ENCODE data around the gene IGF2BP2.

Gene IGF2BP2

DNA sequence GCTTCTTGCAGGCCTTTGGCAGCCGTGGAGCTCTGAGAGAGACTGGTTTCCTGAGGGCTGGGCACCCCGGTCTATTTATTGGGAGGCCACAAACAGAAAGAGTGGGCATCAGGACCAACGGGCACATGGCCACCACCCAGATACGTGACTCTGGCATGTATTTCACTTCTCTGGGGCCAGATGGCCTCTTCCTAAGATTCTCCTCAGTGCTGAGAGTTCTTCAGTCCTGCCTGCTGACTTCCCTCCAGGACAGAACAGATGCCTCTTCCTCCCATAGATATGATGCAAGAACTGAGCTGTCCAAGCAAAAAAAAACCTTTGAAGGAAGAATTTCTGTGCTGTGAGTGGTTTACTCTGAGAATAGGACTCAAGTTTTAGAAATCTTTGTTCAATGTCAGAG is 107.7 kb downstream of the IGF2BP2 start:
- H3K4me3 ChIP-seq (ENCODE audit: control insufficient read depth, low read depth, low read length), result no peak overlapping the region
- DNase-seq (ENCODE audit: low read depth), result peak; percentile 68
- no peak for TF ChIP-seq CTCF (IDR thresholded peaks at IDR 0.05; ENCODE audit: control insufficient read depth, insufficient read depth, low read depth, low read length, missing control alignments)

DNA sequence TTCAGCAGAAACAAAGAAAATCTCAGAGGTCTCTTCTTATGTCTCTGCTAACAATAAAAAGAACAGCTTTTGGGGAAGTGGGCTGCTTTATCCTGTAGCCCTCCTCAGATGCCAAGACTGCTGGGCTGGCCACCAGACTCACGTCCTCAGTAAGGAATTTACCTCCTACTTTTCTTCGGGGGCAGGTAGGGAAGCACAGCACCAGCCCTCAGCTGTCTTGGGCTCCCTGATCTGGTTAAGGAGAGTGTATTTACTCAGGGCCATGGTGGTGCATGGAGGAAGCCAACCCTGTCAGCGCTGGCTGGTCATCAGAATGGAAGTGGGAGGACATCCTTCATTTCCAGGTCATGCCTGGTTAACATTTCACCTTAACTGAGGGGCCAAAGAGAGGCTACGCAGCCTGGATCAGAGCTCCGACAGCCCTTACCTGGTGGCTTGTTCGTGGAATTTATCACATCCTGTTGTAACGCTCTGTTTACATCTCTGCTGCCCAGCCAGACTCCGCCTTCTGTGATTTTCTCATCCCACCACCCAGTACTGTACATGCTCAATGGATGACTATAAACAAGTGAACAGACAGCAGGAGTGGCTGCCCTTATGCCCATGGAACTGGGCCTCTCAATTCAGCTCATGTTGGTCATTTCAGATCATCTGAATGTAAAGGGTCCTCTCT is 108.3 kb downstream of the IGF2BP2 start:
- no peak for TF ChIP-seq CTCF (IDR thresholded peaks at IDR 0.05; ENCODE audit: control insufficient read depth, insufficient read depth, low read depth, low read length, missing control alignments)
- no peak for DNase-seq (ENCODE audit: low read depth)
- H3K4me3 ChIP-seq (ENCODE audit: control insufficient read depth, low read depth, low read length), result no peak overlapping the region

DNA sequence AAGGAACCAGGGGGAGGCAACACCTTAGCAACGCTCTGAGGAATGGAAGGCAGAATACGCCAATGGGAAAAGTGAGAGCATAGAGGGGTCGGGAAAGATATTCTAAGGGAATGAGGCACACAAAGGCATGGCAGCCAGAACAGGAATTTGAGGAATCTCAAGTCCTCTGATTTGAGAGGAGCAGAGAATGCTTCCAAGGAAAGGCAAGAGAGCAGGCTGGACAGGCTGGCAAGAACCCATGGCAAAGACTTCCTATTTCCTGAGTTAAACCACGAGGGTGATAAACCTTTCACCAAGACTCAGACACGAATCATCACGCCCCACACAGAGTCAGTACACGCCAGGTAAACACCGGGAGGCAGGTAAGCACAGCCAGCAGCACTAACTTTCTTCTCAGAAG is 109.8 kb downstream of the IGF2BP2 start:
- H3K4me3 ChIP-seq (ENCODE audit: control insufficient read depth, low read depth, low read length), result no peak overlapping the region
- TF ChIP-seq CTCF (IDR thresholded peaks at IDR 0.05; ENCODE audit: control insufficient read depth, insufficient read depth, low read depth, low read length, missing control alignments), result no peak
- DNase-seq (ENCODE audit: low read depth), result no peak

DNA sequence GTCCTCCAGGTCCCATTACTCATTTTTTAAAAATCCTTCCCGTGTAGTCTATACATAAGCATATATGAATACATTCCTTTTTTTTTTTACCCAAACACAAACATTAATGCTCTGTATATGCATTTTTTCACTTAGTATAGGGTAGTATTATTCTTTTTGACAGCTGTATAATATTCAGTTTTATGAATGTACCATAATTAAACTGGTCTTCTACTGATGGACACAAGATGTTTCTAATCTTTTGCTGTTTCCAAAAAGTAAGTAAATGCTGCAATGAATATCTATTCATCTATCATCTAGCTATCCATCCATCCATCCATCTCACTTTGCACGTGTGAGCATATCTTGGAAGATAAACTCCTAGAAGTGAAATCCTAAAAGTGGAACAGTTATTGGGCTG is 110.8 kb downstream of the IGF2BP2 start:
- no peak for TF ChIP-seq CTCF (IDR thresholded peaks at IDR 0.05; ENCODE audit: control insufficient read depth, insufficient read depth, low read depth, low read length, missing control alignments)
- DNase-seq (ENCODE audit: low read depth), result no peak
- no peak overlapping the region for H3K4me3 ChIP-seq (ENCODE audit: control insufficient read depth, low read depth, low read length)

GRCh38 chr3:185713015-185713414 is 111.8 kb downstream of the IGF2BP2 start:
- no peak for TF ChIP-seq CTCF (IDR thresholded peaks at IDR 0.05; ENCODE audit: control insufficient read depth, insufficient read depth, low read depth, low read length, missing control alignments)
- DNase-seq (ENCODE audit: low read depth), result no peak
- H3K4me3 ChIP-seq (ENCODE audit: control insufficient read depth, low read depth, low read length), result no peak overlapping the region

GRCh38 chr3:185712337-185712736 is 112.5 kb downstream of the IGF2BP2 start:
- DNase-seq (ENCODE audit: low read depth), result no peak
- TF ChIP-seq CTCF (IDR thresholded peaks at IDR 0.05; ENCODE audit: control insufficient read depth, insufficient read depth, low read depth, low read length, missing control alignments), result no peak
- no peak overlapping the region for H3K4me3 ChIP-seq (ENCODE audit: control insufficient read depth, low read depth, low read length)

Measured in AG09309 (cell line).